HFFc6 (cell line): ENCODE results near the gene TMEM200B. TPM values are rescaled to one million over a fixed set of nuclear protein-coding genes. Genes with fewer than 3 reads are reported as not detected.
"Not testable (repeated sequence)": the region's sequence is repeated elsewhere in the genome, so short reads cannot be mapped to it uniquely, and the experiment has no call there.

Experiments used
- DNase-seq: peaks from one replicate; pipeline ENCODE4 v3.0.0-alpha.2; 2018
- H3K27ac Mint-ChIP-seq: 2 replicates; pipeline ENCODE4 v1.8.0; 2020; ENCODE audit warnings: mild to moderate bottlenecking, mixed read lengths
- H3K27me3 Mint-ChIP-seq: 2 replicates; pipeline ENCODE4 v1.8.0; 2021; ENCODE audit warnings: mild to moderate bottlenecking, moderate library complexity, mixed read lengths; ENCODE audit not compliant: insufficient read depth
- H3K36me3 Mint-ChIP-seq: 2 replicates; pipeline ENCODE4 v1.8.0; 2021; ENCODE audit warnings: low read depth, mixed read lengths
- H3K4me1 Mint-ChIP-seq: 2 replicates; pipeline ENCODE4 v1.8.0; 2020; ENCODE audit warnings: low read depth, mixed read lengths
- H3K4me3 Mint-ChIP-seq: 2 replicates; pipeline ENCODE4 v1.8.0; 2020; ENCODE audit warnings: mild to moderate bottlenecking, moderate library complexity, mixed read lengths
- H3K9me3 Mint-ChIP-seq: 2 replicates; pipeline ENCODE4 v1.8.0; 2020; ENCODE audit warnings: mild to moderate bottlenecking, mixed read lengths
- total RNA-seq, 6 experiments: library from RNA; stranded (reverse); fragmentation: NEBNext Ultra II Directional; extraction: Animal tissue kit (Norgen Biotek cat#: 25700); gene quantifications; 2 replicates in 1 of 6; 3 replicates in 5 of 6; pipeline ENCODE4 v1.2.3, GENCODE V29; 2021
- TF ChIP-seq, protein P1 (sequence below): fragments of 200-600 bp; sonication (generic); IDR thresholded peaks from 2 replicates; pipeline ENCODE4 v1.5.0; 2021; ENCODE audit warnings: antibody characterized with exemption, mild to moderate bottlenecking

Gene TMEM200B
- total RNA-seq, 6 experiments from 2014 or later = 12.7 to 15.4 (median 13.6) TPM

- H3K36me3 Mint-ChIP-seq = no peaks in the 10 kb centered on the region
Measured at GRCh38 chr1:29100487-29100886, 23.2 kb downstream of the TMEM200B start.

DNA sequence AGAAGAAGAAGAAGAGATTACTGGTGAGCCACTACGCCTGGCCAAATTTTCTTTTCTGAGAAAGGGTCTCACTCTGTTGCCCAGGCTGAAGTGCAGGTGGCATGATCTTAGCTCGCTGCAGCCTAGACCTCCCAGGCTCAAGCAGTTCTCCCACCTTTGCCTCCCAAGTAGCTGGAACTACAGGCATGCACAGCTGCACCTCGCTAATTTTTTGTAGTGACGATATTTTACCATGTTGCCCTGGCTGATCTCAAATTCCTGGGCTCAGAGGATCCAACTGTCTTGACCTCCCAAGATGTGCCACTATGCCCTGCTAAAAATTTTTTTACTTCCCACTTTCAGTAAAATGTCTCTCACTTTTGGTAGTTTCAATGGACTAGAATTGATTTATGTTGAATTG, 24.4 kb downstream of the TMEM200B start:
- DNase-seq = no peak
- H3K36me3 Mint-ChIP-seq = no peaks in the 10 kb centered on the region
- no peaks in the 10 kb centered on the region for H3K9me3 Mint-ChIP-seq
- H3K4me1 Mint-ChIP-seq = no peaks in the 10 kb centered on the region; the same call in 1 of the 2 replicates
- H3K27me3 Mint-ChIP-seq = no peaks in the 10 kb centered on the region; the same call in 1 of the 2 replicates
- TF ChIP-seq, protein P1, sequence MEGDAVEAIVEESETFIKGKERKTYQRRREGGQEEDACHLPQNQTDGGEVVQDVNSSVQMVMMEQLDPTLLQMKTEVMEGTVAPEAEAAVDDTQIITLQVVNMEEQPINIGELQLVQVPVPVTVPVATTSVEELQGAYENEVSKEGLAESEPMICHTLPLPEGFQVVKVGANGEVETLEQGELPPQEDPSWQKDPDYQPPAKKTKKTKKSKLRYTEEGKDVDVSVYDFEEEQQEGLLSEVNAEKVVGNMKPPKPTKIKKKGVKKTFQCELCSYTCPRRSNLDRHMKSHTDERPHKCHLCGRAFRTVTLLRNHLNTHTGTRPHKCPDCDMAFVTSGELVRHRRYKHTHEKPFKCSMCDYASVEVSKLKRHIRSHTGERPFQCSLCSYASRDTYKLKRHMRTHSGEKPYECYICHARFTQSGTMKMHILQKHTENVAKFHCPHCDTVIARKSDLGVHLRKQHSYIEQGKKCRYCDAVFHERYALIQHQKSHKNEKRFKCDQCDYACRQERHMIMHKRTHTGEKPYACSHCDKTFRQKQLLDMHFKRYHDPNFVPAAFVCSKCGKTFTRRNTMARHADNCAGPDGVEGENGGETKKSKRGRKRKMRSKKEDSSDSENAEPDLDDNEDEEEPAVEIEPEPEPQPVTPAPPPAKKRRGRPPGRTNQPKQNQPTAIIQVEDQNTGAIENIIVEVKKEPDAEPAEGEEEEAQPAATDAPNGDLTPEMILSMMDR = no peak
- H3K4me3 Mint-ChIP-seq = no peak overlapping the region
- H3K27ac Mint-ChIP-seq = no peak overlapping the region

More at GRCh38 chr1:29100487-29100886, 23.2 kb downstream of the TMEM200B start:
- Mint-ChIP-seq H3K9me3 (no peaks in the 10 kb centered on the region), H3K27ac (no peak overlapping the region), H3K4me3 (no peak overlapping the region), H3K4me1 (no peaks in the 10 kb centered on the region), H3K27me3 (no peaks in the 10 kb centered on the region; the same call in 1 of the 2 replicates)
- TF ChIP-seq, protein P1 = no peak
- DNase-seq = no peak

DNA sequence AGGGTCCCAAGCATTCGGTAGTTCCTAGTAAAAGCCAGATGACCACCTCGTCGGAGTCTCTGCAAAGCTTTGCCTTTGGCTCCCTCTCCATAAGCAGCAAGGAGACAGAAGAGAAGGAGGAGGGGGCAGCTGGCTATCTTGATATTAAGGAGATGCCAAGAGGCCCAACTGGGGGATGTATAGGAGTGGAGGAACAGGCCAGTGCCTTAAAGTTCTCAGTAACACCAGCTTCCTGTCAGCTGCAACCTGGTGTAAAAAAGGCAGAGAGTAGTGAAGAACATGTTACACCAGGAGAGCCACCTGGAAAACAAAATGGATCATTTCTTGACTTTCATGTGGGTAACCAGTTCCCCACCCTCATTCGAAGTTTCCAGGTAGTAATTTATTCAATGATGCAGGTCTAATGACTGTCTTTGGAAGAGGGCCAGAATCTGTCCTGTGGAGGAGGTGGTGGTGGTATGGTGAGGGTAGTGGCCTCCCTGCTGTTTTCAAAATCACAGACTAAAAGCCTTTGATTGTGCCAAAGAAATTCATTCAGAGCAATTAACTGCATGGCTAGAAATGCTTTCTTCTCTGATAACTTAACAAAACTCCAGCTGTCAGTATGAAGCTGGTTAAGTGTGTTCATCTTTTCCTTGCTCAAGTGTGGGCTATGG, 27.3 kb downstream of the TMEM200B start:
- no peak overlapping the region for H3K27ac Mint-ChIP-seq
- no peaks in the 10 kb centered on the region; the same call in 1 of the 2 replicates for H3K27me3 Mint-ChIP-seq
- H3K36me3 Mint-ChIP-seq = no peaks in the 10 kb centered on the region; the same call in 1 of the 2 replicates
- no peaks in the 10 kb centered on the region for H3K9me3 Mint-ChIP-seq
- no peak overlapping the region for H3K4me3 Mint-ChIP-seq
- no peaks in the 10 kb centered on the region; the same call in 1 of the 2 replicates for H3K4me1 Mint-ChIP-seq
- TF ChIP-seq, protein P1 = no peak
- DNase-seq = no peak

DNA sequence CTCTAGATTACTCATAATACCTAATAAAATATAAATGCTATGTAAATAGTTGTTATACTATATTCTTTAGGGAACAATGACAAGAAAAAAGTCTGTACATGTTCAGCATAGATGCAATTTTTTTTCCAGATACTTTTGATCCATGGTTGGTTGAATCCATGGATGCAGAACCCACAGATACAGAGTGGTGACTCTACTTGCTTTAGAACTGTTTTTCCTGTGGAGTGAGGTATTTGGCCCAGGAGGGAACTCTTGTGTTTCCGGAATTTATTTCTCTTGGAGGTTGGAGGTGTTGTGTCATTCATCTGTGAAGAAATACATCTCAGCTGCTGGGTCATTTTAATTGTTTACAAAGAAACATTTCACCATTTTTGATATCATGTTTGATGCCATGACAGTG, 28.7 kb downstream of the TMEM200B start:
- Mint-ChIP-seq H3K9me3 (no peaks in the 10 kb centered on the region), H3K4me3 (no peak overlapping the region), H3K27me3 (no peaks in the 10 kb centered on the region; the same call in 1 of the 2 replicates), H3K27ac (no peak overlapping the region), H3K4me1 (no peaks in the 10 kb centered on the region; the same call in 1 of the 2 replicates), H3K36me3 (no peaks in the 10 kb centered on the region; the same call in 1 of the 2 replicates)
- TF ChIP-seq, protein P1 = no peak
- DNase-seq = no peak

- H3K4me3 Mint-ChIP-seq = no peak overlapping the region
- no peaks in the 10 kb centered on the region; the same call in 1 of the 2 replicates for H3K27me3 Mint-ChIP-seq
- no peaks in the 10 kb centered on the region; the same call in 1 of the 2 replicates for H3K36me3 Mint-ChIP-seq
- H3K9me3 Mint-ChIP-seq = no peaks in the 10 kb centered on the region
- TF ChIP-seq, protein P1 = no peak
- no peak overlapping the region for H3K27ac Mint-ChIP-seq
- H3K4me1 Mint-ChIP-seq = no peaks in the 10 kb centered on the region; the same call in 1 of the 2 replicates
- no peak for DNase-seq
Measured at GRCh38 chr1:29094433-29094832, 29.3 kb downstream of the TMEM200B start.

GRCh38 chr1:29092704-29093103, 31.0 kb downstream of the TMEM200B start:
- not testable (repeated sequence) for H3K27me3 Mint-ChIP-seq

More at GRCh38 chr1:29092704-29093103, 31.0 kb downstream of the TMEM200B start:
- H3K36me3 Mint-ChIP-seq, H3K4me1 Mint-ChIP-seq, DNase-seq, H3K27ac Mint-ChIP-seq, H3K4me3 Mint-ChIP-seq, H3K9me3 Mint-ChIP-seq: not testable (repeated sequence)
